Fibroblast of skin of back (primary cell): ENCODE results near the gene PCGF5.
A peak's percentile ranks its signal among the peaks of the same experiment; 100 is the strongest.
"Not testable (repeated sequence)": the region's sequence is repeated elsewhere in the genome, so short reads cannot be mapped to it uniquely, and the experiment has no call there.

Experiments
- DNase-seq: peaks from one replicate; pipeline ENCODE4 v3.0.0-alpha.2; 2013

Gene PCGF5

DNA sequence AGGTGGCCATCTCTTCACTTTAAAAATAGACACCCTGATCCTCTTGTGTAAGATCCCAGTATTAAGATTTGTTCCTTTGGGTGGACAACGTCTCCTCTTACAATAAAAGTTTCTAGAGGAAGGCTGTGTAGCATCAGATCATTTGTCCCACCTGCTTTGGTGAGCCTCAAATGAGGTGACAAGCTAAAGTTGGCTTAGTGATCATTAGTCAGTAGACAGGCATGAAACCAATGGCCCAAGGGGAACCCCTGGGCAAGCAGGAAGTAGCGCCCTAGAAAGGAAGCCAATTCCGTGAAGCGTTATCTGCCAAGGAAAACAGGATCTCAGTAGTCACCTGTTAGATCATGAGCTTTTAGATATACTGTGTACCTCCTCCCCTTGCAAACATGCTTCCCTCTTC lies 66.8 kb downstream of the PCGF5 start:
- no peak for DNase-seq

DNA sequence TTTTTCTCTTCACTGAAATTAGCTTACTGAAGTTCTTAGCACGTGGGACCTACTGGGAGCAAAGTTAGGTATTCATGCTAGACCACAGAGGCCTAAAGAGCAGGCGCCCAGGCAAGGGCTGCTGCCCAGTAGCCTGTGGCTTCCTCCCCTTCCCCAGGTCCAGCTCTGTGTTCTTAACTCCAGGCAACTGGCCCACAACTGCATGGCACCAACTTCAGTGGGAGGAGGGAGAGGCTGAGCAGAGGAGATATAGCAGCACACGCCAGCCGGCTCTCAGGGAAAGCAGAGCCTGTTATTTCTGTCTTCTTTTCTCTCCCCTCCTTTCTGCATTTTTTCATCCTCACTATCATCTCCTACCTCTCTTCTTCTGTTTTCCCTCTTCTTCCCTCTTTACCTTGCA lies 67.4 kb downstream of the PCGF5 start:
- DNase-seq, result no peak

DNA sequence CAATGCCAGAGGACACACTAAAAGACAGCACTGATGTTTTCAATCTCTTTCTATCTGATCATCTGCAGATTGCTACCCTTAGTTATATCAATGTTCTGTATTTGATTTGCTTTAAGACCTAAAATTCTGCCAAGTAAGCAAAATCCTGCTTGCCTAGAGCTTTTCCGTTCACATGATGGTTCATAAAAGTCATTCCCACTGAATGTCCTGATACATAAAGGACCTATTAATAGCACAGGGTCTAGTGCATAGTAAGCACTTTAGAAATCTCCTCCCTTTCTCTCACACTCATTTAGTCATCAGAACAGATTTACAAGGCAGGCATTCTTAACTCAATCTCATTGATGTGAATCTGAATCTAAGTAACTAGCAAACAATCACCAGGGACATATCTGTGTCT lies 68.8 kb downstream of the PCGF5 start:
- no peak for DNase-seq

DNA sequence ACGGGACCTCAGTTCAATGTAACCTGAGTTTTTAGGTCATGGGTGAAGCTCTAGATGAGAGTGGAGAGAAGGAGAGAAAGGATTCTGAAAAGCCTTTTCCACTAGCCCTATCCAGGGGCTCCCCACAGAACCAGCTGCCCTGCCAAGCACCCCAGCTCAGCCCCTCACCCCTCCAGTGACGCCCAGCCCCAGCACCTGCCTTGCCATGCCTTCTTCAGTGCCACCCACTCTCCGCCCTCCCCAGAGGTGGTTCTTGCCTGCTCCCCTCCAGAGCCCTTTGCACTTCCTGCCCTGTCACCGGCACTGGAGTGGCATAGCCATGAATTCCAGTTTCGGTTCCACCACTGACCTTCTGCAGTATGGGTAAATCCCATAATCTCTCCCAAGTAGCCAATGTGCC lies 70.1 kb downstream of the PCGF5 start:
- DNase-seq, result no peak

DNA sequence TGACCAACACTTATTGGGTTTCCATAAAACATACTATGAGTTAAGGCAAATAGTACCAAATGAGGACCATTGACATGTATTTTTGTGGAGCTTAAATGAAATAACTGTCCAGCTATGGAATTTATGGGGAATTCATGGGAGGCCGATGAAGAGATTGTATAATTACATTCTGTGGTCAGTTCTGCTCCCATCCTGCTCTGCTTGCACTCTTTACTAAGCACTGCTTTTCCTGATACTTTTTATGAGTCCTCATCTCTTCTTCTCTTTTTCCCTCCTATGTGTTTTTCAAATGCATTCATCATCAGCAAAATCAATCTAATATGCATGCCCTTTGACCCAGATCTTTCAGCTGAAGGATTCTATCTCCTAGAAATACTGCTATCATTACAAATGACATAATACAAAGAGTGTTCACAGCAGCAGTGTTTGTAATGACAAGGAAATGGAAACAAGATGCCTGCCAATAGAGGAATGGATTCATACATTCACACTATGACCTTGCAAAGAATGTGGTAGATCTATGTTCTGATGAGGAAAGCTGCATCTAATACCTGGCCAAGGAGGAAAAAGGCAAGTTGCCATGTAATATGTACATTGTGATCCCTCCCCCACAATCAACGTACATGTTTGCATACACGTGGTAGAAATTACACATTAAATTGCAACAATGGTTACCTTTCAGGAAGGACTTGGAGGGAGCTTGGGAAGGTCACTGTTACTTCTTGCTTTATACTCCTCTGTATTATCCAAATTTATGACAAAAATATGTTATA lies 73.9 kb downstream of the PCGF5 start:
- no peak for DNase-seq

DNA sequence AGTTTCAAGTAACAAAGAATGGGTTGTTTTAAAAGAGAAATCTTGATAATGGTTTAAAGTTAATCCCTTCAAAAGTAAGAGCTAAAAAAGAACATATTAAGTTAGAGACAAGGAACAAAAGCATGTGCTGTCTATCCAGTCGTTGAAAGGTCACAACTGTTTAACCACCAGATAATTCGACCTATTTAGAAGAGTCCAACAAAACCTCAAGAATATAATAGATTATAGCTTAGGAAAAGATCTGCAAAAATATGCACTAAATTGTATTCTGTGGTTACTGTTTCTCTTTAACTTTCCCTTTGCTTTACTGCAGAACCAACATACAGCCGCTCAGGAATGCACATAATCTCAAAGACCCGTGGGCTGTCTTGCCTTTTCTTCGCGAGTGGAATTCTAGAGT lies 74.9 kb downstream of the PCGF5 start:
- no peak for DNase-seq

DNA sequence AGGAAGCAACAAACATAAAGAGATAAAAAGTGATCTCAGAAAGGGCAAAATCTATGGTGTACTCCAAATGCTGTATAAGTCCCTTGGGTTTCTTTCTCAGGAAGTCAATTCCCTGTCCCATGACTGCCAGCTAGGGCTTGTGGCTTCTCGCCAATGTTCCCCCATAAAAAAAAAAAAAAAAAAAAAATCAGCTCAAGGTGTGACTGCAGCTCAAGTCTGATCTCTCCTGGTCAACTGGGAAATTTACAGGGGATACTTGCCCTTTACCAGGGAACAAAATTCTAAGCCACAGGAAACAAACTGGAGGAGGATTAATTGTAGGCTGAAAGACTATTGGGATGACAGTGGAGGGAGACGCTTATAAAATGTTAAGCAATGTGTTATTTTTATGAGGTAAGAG lies 76.0 kb downstream of the PCGF5 start:
- DNase-seq, result peak; percentile 32

DNA sequence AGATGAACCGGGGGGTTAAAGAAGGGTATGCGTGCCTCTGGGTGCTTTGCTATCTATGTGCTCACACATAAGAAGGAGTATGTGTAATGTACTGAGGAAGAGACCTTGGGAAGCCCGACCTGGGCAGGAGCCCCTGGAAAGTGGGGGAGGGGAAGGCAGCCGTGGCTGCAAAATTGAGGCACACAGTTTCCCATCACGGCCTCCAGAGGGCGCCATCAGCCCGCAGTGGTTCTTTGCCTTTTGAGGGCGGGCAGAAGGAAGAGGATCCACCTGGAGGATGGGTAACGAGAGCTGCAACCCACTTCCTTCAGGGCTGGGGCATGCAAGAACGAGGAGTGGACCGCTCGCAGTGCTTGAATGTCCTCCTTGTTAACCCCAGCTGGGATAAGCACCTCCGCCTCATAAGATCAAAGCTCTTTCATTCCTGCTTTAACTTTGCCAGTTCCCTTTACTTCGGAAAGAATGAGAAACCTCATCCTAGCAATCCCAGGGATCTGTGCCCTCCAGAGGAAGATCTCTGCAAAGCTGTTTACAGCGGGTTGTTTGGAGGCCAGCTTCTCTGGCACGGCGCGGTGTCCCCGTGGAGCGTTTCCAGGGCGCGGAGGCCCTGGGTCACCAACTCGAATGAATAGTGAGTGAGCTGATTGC lies 77.9 kb downstream of the PCGF5 start:
- peak; percentile 78 for DNase-seq

DNA sequence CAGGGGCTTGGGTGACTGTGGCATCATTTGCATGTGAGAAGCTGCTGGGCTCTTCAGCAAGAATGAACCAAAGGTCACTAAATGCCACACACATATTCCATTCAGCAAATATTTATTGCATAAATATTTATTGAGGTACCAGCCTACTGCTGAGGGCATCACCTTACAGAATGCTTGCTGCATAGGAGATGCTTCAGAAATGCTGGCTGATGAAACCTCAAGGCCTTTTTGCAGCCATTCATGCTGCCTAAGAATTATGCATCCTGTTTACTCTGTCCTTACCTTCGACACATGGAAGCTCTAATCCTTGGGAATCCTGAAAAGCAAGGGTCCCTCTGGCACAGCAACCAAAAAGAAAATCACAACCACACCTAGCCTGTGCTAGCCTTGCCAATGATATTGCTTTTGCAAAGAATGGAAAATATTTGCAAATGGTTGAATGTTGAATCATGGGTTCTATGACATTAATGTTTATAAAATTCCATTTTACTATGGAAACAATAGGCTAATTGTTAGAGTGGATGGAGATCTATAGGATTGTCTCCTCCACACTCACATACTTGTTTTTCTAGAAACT lies 79.6 kb downstream of the PCGF5 start:
- peak; percentile 27 for DNase-seq

DNA sequence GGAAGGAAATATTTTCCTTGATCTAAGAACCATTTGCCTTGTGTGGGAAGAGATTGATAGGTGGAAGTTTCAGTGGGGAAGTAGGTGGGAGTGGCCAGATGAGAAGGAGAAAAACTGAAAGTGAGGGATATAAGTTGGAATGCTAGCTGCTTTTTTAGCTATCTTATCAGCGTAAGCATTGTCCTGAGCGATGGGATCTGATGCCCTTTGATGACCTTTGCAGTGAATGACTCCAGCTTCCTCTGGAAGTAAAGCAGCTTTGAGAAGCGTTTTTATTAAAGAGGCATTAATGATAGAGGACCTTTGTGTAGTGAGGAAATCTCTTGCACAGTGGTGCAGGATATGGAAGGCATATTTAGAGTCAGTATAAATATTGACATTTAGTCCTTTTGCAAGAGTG lies 82.5 kb downstream of the PCGF5 start:
- not testable (repeated sequence) for DNase-seq

DNA sequence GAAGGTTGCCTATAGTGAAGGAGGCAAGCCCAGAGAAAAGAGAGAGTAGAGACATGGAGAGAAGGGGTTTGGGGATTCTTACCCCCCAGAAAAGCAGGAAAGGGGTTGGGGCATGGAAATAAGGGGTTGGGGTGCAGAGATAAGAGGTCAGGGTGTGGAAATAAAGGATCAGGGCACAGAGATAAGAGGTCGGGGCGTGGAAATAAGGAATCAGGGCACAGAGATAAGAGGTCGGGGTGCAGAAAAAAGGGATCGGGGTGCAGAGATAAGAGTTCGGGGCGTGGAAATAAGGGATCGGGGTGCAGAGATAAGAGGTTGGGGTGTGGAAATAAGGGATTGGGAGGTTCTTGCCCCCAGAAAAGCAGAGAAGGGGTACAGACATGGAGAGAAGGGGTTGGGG lies 85.5 kb downstream of the PCGF5 start:
- not testable (repeated sequence) for DNase-seq

DNA sequence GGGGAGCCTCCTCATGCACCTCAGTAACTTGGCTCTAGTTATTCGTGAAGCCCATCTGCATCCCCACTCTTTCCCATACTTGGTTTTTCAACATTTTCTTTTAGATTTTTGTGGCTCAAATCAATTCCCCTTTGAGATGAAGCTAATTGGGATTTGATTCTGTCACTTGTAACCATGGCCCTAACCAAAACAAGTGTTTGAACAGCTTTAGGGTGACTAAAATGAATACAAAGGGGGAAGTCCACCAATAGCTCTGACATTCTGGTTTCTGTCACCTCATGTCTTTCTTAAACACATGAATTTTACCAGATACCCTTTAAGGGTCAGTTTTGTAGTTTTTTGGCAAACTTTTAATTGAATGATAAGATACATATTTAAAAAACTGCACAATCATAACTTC lies 87.0 kb downstream of the PCGF5 start:
- DNase-seq, result no peak

DNA sequence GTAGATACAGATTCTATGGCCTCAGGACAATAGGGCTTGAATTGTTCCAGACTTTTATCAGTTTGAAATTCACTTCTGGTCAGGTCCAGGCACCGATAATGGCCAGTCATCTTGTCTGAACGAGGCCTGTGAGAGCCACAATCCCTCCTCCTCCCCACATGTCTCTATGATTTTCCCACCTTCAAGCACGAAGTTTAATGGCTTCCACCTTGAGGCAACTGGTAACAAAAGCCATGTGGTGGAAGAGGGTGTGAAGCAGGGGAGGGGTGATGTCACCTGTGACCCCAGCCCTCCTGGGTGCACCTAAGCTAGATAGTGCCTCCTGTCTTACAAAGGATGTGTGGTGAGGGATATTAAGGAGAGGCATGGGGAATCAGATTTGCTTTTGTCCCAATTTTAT lies 89.2 kb downstream of the PCGF5 start:
- no peak for DNase-seq

DNA sequence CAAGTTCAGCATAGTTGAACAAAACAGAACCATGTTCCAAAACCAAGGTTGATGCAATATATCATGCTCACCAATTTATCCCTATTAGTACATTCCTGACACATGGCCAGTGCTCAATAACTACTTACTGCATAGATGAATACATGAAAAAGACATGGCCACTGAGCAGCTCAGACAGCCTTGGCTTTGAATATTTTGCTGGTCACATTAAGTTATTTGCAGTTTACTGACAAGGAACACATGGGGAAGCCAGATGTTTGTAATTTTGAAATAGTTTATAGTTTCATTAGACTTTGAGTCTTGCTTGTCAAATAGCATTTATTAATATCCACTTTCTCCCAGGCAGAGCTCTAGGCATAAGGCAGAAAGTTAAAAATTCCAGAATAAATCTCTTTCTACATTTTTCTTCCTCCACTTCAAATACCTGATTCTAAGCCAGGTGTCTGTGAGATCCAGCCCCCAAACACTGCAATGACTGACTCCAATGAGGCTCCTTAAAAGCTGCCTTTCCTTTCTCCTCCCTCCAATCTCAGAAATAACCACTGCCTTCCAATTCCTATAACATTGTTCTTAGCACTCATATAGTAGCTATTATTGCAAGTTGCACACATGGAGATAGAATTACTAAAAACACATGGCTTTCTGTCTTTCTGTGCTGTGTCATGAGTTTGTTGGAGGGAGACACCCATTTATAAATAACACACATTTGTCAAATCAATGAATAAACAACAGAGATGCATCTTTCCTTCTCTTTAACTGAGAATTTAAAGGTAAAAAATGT lies 91.3 kb downstream of the PCGF5 start:
- no peak for DNase-seq

DNA sequence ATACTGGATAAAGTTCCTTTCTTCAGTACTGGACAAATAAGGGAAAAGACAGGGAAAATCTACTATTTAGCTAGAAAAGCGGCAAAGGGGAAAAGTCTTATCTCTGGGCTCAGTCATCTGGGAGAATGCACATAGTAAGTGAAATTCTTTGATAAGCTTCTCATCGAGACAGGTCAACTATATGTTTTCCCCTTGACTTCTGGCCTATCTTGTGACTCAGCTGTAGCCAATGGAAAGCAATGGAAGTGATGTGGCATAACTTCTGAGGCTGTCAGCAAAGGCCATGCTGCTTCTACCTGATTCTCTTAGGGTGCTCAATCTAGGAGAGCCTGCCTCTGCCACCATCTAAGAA lies 91.9 kb downstream of the PCGF5 start:
- DNase-seq, result no peak

DNA sequence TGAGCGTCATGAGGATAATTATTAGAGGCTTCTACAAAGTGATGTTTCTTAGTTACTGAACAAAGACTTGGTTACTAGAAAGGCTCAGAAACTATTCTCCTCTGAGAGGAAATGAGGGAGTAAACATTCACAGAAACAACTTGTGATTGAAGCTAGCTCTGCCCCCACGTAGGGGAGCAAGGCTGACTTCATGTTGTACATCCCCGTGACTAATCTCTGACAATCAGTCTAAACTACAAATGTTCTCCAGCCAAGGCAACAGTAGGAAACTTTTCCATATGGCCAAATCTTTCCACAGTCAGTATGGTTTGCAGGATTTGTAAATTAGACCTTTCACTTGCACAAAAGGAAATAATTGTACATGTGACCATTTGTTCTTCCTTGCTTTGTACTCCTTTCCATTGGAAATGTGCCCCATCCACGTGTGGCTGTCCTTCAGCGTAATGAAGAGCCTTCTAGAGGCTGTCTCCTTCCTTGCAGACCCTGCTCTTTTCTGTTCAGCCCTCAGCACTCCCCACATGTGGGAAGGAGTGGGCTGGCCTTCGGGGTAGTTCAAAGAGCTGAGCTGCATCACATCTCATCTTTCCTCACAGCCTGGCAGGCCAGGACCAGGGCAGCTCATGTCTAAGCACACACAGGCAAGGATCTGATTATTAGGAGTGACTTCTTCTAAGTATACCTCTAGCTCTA lies 93.5 kb downstream of the PCGF5 start:
- DNase-seq, result peak; percentile 53

DNA sequence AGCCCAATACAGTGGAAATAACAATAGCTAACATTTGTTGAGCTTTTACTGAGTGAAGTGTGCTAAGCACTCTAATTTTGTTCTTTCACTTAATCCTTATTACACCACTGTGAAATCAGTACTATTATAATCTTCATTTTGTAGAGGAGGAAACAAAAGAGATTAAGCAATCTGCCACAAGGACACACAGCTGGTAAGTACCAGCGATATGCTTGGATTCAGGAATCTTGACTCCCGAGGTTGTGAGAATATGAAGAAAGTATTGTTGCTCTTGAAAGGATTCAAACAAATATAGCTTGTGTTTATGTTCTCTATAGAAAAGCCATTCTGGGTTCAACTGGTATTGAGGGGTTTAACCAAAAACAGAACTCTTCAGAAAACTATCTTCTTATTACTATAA lies 96.0 kb downstream of the PCGF5 start:
- no peak for DNase-seq

DNA sequence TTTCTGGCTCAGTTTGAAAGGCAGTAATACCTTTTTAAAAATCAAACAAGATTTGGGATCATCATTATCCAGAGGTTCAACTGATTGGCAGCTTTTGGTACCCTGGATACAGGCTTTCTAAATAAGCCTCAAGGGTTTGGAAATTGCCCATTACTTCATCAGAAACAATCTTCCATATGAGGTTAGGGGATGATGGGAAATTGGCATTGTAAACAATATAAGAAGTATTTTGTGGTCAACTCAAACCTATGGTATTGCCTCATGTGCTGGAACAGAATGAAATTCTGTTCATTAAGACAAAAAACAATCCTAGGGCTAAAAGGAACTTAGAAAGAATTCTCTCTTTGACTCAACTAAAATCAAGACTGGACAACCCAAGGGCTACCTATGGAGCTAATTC lies 97.1 kb downstream of the PCGF5 start:
- DNase-seq, result no peak

DNA sequence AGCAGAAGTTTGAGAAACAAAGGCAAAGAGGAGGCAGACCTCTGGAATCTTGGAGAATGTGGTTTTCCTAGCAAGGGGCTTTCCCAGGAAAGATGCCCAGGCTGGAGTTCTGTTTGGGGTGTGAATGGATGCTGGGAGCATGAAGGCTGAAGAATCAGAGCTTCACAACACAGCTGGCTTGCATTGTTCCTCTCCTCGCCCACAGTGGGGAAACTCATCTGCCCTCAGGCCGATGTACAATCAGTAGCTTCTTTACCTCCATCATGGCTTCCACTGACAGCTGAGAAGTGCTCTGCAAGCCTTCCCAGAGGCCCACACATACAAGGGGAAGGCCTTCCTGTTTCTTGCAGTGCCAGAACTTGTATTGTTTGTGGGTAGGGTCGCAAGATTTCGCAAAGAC lies 98.9 kb downstream of the PCGF5 start:
- no peak for DNase-seq

DNA sequence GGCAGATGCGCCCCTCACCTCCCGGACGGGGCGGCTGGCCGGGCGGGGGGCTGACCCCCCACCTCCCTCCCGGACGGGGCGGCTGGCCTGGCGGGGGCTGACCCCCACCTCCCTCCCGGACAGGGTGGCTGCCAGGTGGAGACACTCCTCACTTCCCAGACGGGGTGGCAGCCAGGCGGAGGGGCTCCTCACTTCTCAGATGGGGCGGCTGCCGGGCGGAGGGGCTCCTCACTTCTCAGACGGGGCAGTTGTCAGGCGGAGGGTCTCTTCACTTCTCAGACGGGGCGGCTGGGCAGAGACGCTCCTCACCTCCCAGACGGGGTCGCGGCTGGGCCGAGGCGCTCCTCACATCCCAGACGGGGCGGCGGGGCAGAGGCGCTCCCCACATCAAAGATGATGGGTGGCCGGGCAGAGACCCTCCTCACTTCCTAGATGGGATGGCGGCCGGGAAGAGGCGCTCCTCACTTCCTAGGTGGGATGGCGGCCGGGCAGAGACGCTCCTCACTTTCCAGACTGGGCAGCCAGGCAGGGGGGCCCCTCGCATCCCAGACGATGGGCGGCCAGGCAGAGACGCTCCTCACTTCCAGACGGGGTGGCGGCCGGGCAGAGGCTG lies 102.9 kb downstream of the PCGF5 start:
- DNase-seq, result not testable (repeated sequence)

DNA sequence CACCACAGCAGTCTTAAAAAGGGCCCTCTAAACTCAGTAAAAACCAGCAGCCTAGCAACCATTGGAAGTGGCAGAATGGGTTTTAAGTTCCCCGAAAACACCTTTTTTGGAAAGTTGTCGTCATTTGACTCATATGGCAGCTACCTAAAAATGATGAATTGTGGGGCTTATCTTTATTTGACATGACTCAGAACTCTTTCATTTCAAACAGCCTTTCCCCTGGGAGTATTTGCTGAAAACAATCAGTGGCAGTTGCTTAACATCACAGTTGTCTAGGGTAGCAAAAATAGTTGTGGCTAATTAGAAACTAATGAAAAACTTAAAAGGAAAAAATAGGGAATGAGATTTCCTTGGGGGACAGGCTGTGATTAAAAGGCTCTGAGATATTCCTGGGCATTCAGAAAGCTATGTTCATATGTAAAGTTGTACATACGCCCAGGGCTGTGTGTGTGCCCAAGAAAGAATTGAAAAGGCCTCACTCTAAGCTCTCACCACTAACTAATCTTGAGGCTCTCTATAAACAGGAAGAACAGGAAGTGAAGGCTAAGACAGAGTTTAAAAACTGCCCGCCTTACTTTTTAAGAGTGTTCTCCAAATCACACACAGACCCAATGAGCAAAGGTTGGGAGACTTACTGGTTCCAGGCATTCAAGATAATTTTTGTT lies 108.0 kb downstream of the PCGF5 start:
- DNase-seq, result peak; percentile 31
